ENCODE measurements around the gene SLC13A2.

- TF ChIP-seq CTCF (IDR thresholded peaks at IDR 0.05) (no peak), POLR2A (IDR thresholded peaks at IDR 0.05) (no peak)
These were observed 2.8 kb downstream of the SLC13A2 start for GRCh38 chr17:28476076-28476865.
